Sigmoid colon (tissue), 3 donors: ENCODE data around the gene SLC17A7.

Source experiments
- CTCF ChIP-seq, 4 experiments: fragments of 450-650 bp in 3 of 4; fragments of 200-600 bp in 1 of 4; IDR thresholded peaks; one replicate each; pipeline ENCODE4 v1.5.1; 2016 to 2019; ENCODE audit warnings: antibody characterized with exemption in 4 of 4, mild to moderate bottlenecking in 3 of 4, moderate library complexity in 2 of 4
- POLR2A ChIP-seq, 2 donors: fragments of 450-650 bp; IDR thresholded peaks; one replicate each; pipeline ENCODE4 v1.6.1; 2016; ENCODE audit warnings: antibody characterized with exemption in 2 of 2, mild to moderate bottlenecking in 2 of 2, moderate library complexity in 2 of 2

DNA sequence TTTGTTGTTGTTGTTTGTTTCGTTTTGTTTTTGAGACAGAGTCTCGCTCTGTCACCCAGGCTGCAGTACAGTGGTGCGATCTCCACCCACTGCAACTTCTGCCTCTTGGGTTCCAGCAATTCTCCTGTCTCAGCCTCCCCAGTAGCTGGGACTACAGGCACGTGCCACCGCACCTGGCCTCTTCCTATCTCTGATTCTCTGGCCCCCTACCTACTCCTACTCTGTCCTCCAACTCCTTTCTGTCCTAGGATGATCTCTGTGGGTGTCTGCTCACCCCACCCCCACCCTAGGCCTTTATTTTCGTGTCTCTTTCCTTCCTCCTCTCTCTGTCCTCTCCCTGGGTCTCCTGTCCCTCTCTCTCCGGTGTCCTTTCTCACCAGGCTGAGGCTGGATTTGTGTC, 9.1 kb upstream of the SLC17A7 start:
- no peak for TF ChIP-seq CTCF (IDR thresholded peaks at IDR 0.05)
- no peak for TF ChIP-seq POLR2A (IDR thresholded peaks at IDR 0.05)
